Retinal pigment epithelial cell (primary cell): ENCODE data around the gene NEDD8.

Source experiments
- DNase-seq: peaks from one replicate; pipeline ENCODE4 v3.0.0-alpha.2; 2010; ENCODE audit warnings: low read depth
- H3K4me3 ChIP-seq: 2 replicates; pipeline ENCODE4 v1.5.1; 2011; ENCODE audit warnings: mild to moderate bottlenecking, low read length, control low read depth, moderate library complexity
- CTCF ChIP-seq: conservative IDR thresholded peaks from 2 replicates; pipeline ENCODE4 v1.5.1; 2011; ENCODE audit warnings: low read depth, low read length, control low read depth, inconsistent platforms

NEDD8 gene

GRCh38 chr14:24270537-24271133 is 38.5 kb upstream of the NEDD8 start:
- H3K4me3 ChIP-seq, result peak overlapping the region; percentile 86
- no peak for DNase-seq
- TF ChIP-seq CTCF, result no peak

- TF ChIP-seq CTCF, result no peak
- no peak for DNase-seq
- no peak overlapping the region for H3K4me3 ChIP-seq
These were observed 37.9 kb upstream of the NEDD8 start for GRCh38 chr14:24269910-24270536.

GRCh38 chr14:24269368-24269767 is 37.2 kb upstream of the NEDD8 start:
- no peak overlapping the region for H3K4me3 ChIP-seq
- no peak for TF ChIP-seq CTCF
- no peak for DNase-seq

GRCh38 chr14:24268225-24268624 is 36.1 kb upstream of the NEDD8 start:
- no peak overlapping the region for H3K4me3 ChIP-seq
- no peak for DNase-seq
- TF ChIP-seq CTCF, result no peak

GRCh38 chr14:24267516-24267915 is 35.3 kb upstream of the NEDD8 start:
- DNase-seq, result no peak
- TF ChIP-seq CTCF, result no peak
- H3K4me3 ChIP-seq, result no peak overlapping the region

GRCh38 chr14:24266344-24267244 is 34.4 kb upstream of the NEDD8 start:
- DNase-seq, result no peak
- TF ChIP-seq CTCF, result no peak
- H3K4me3 ChIP-seq, result no peak overlapping the region

GRCh38 chr14:24264298-24264697 is 32.1 kb upstream of the NEDD8 start:
- no peak for TF ChIP-seq CTCF
- no peak overlapping the region for H3K4me3 ChIP-seq
- no peak for DNase-seq
